GM19463 (cell line): Measurements from ENCODE around the gene APC2.

ENCODE experiments used
- ATAC-seq: cut with Tn5 transposase; IDR thresholded peaks from one replicate; pipeline ENCODE4 v1.9.1; 2021; ENCODE audit warnings: mild to moderate bottlenecking, moderate library complexity; ENCODE audit not compliant: unreplicated experiment

APC2 gene

DNA sequence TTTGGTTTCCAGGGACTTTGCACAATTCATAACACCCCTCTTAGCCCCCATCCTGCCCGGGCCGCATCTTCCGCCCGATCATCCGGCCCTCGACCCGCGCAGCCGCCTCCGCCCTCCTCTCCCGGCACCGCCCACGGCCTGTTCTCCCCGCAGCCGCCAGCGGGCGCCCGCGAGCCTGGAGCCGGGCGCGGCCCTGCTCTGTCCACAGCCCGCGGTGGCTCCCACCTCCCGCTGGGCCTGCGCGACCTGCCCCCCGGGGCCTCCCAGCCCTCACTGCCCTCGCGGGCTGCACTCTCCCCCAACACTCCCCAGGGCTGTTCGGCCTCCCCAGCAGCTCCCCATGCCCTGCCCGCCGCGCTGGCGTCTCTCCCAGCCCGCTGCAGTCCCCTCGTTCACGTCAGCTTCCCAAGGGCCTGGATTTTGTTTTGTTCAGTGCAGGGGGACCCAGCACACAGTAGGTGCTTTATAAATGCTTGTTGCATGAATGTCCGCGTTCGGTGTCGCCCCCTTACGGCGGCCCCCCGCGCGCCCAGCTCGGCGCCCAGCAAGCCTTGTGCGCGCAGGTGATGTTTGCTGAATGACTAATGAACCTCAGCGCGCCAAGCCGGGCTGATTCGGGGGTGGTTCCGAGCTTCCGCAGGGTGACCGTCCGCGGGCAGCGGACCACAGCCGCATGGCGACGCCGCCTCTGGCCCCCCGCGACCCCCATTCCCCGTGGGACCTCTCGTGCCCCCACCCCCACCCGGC, 4.6 kb upstream of the APC2 start:
- peak; percentile 73 for ATAC-seq

- ATAC-seq, result no peak
Measured at GRCh38 chr19:1445932-1446712, 3.8 kb upstream of the APC2 start.

- ATAC-seq, result no peak
Measured at GRCh38 chr19:1446713-1447481, 3.0 kb upstream of the APC2 start.

- ATAC-seq, result no peak
Measured at GRCh38 chr19:1447504-1447903, 2.4 kb upstream of the APC2 start.

- ATAC-seq, result no peak
Measured at GRCh38 chr19:1447944-1448343, 2.0 kb upstream of the APC2 start.

GRCh38 chr19:1450735-1451731, 1.1 kb downstream of the APC2 start:
- ATAC-seq, result no peak

- ATAC-seq, result no peak
Measured at GRCh38 chr19:1451916-1452801, 2.2 kb downstream of the APC2 start.

GRCh38 chr19:1452802-1453524, 3.0 kb downstream of the APC2 start:
- no peak for ATAC-seq

DNA sequence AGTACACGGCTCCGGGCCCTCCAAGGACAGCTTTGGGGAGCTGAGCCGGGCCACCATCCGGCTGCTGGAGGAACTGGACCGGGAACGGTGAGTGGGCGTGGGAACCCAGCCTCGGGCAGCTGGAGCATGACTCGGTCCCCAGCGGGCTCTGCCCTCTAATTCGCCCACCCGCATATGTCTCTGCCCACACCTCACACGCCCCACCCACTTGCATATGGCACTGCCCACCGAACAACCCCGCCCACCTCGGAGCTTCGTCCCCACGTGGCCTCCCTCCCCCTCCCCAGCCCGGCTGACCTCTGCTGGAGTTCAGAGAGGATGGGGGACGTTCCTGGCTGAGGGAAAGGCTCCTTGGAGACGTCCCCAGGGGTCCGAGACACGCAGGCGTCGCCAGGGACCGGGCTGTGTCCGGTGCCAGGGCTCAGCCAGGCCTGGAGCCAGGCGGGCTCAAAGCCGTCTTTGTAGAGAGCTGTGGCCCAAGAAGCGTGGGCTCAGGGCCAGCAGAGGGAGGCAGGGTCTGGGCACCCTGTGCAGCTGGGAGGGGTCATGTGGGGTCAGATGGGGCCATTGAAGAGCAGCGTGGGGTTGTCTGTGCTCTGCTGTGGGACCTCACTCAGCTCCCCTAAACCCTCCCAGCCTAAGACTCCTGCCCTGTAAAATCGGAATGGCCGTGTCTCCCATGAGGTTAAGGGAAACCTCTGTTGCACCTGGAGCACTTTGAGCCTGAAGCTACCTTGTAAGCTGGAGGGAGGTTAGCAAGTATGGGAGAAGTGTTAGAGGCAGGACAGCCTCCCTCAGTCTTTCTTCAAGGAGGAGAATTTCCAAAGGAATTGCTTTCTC, 3.8 kb downstream of the APC2 start:
- no peak for ATAC-seq

DNA sequence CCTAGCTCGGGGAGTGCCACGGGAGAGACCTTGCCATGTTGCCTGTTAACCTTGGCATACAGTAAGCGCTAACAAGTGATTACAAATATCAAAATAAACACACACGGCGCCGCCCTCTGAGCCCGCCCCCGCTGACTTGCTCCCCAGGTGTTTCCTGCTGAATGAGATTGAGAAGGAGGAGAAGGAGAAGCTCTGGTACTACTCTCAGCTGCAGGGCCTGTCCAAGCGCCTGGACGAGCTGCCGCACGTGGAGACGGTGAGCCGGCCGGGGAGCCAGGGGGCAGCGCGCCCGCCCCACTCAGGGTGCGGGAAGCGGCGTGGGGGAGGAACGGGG, 5.0 kb downstream of the APC2 start:
- ATAC-seq, result no peak

GRCh38 chr19:1455336-1456120, 5.6 kb downstream of the APC2 start:
- no peak for ATAC-seq

GRCh38 chr19:1456121-1456900, 6.4 kb downstream of the APC2 start:
- ATAC-seq, result no peak

DNA sequence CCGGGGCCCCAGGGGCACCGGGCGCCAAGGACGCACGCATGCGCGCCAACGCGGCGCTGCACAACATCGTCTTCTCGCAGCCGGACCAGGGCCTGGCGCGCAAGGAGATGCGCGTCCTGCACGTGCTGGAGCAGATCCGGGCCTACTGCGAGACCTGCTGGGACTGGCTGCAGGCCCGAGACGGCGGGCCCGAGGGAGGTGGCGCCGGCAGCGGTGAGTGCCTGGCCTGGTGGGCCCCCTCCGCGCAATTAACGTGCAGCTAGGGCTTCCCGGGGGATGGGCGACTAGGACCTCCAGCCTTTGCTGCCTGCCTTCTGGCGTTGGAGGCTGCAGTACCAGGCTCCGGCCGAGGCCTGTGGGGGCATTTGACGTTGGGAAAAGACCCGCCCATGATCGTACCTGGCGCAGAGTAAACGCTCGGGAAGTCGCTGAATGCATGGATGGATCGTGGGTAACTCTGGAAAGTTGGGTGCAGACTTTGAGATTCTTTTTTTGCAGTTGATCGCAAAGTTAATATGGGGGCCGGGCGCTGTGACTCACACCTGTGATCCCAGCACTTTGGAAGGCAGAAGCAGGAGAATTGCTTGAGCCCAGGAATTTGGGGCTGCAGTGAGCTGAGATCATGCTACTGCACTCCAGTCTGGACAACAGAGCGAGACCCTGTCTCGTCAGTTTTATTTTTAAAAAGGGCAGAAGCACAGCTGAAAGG, 7.3 kb downstream of the APC2 start:
- ATAC-seq, result no peak

DNA sequence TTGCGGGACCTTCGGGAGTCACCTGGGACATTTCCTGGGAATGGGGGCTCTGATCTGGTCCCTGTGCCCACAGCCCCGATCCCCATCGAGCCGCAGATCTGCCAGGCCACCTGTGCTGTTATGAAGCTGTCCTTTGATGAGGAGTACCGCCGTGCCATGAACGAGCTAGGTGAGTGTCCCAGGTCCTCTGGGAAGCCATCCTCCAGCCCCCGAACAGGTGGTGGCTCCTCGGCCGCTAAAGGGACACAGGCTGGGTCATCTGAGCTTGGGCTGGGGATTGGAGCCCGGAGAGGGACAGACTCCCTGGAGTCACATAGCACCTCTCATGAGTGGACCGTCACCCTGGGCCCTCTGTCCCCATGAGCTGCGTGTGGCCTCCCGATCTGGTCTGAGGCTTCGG, 8.0 kb downstream of the APC2 start:
- ATAC-seq, result no peak

GRCh38 chr19:1459479-1459878, 9.6 kb downstream of the APC2 start:
- ATAC-seq, result no peak
